WTC11 (cell line): ENCODE results near the gene EHMT1. TPM values are rescaled to one million over a fixed set of nuclear protein-coding genes. Genes with fewer than 3 reads are reported as not detected.

ENCODE experiments used
- ATAC-seq: fragments of 200-7000 bp; cut with Tn5 transposase; 2 replicates; pipeline ENCODE4 v1.10.0; 2021; ENCODE audit warnings: mild to moderate bottlenecking, moderate library complexity
- CTCF ChIA-PET: fragments of 300-600 bp; sonication (Branson Sonifier 250); formaldehyde crosslinking; loops from one replicate; lab custom pipeline; 2021; ENCODE audit warnings: antibody characterized with exemption; lab: Charles Lee
- POLR2A ChIA-PET: fragments of 350-600 bp; sonication (Branson Sonifier 250); formaldehyde crosslinking; loops from one replicate; lab custom pipeline; 2021; ENCODE audit warnings: antibody characterized with exemption; lab: Charles Lee
- DNase-seq: peaks from one replicate; pipeline ENCODE4 v3.0.0; 2021; ENCODE audit warnings: low spot score
- H3K27ac Mint-ChIP-seq: 2 replicates; pipeline ENCODE4 v1.8.0; 2021; ENCODE audit warnings: mixed read lengths
- H3K27me3 Mint-ChIP-seq: 2 replicates; pipeline ENCODE4 v1.8.0; 2021; ENCODE audit warnings: low read depth, mild to moderate bottlenecking, moderate library complexity, mixed read lengths
- H3K36me3 Mint-ChIP-seq: 2 replicates; pipeline ENCODE4 v1.8.0; 2021; ENCODE audit warnings: mixed read lengths
- H3K4me1 Mint-ChIP-seq: 2 replicates; pipeline ENCODE4 v1.8.0; 2022; ENCODE audit warnings: mixed read lengths
- H3K4me3 Mint-ChIP-seq: 2 replicates; pipeline ENCODE4 v1.8.0; 2021; ENCODE audit warnings: mild to moderate bottlenecking, moderate library complexity, mixed read lengths
- H3K9me3 Mint-ChIP-seq: 2 replicates; pipeline ENCODE4 v1.8.0; 2021; ENCODE audit warnings: mixed read lengths
- ESRRA ChIP-seq: sonication (generic); formaldehyde crosslinking; IDR thresholded peaks from 2 replicates; pipeline ENCODE4 v1.8.1; 2022; ENCODE audit warnings: mild to moderate bottlenecking, missing genetic modification reagents, borderline replicate concordance
- NFE2L1 ChIP-seq: sonication (generic); formaldehyde crosslinking; IDR thresholded peaks from 2 replicates; pipeline ENCODE4 v1.8.1; 2023; ENCODE audit warnings: missing genetic modification reagents
- NR3C1 ChIP-seq: sonication (generic); formaldehyde crosslinking; conservative IDR thresholded peaks from 2 replicates; pipeline ENCODE4 v1.8.1; 2023; ENCODE audit warnings: low read depth, mild to moderate bottlenecking, missing genetic modification reagents
- OVOL2 ChIP-seq: fragments of 250-450 bp; sonication (Bioruptor Pico); IDR thresholded peaks from 2 replicates; pipeline ENCODE4 v1.9.0; 2021; ENCODE audit warnings: mild to moderate bottlenecking, borderline replicate concordance
- RELA ChIP-seq: sonication (generic); formaldehyde crosslinking; IDR thresholded peaks from 2 replicates; pipeline ENCODE4 v1.8.1; 2022; ENCODE audit warnings: missing genetic modification reagents, mild to moderate bottlenecking, borderline replicate concordance
- RORB ChIP-seq: fragments of 250-450 bp; sonication (Bioruptor Pico); IDR thresholded peaks from 2 replicates; pipeline ENCODE4 v1.9.0; 2021; ENCODE audit warnings: mild to moderate bottlenecking
- SP1 ChIP-seq: sonication (generic); formaldehyde crosslinking; conservative IDR thresholded peaks from 2 replicates; pipeline ENCODE4 v1.8.1; 2022; ENCODE audit warnings: missing genetic modification reagents
- TEAD4 ChIP-seq: sonication (generic); formaldehyde crosslinking; IDR thresholded peaks from 2 replicates; pipeline ENCODE4 v1.8.0; 2022; ENCODE audit warnings: mild to moderate bottlenecking, missing genetic modification reagents
- total RNA-seq: library from RNA; stranded (reverse); gene quantifications from 3 replicates; pipeline ENCODE4 v1.2.3, GENCODE V29; 2021
- TF ChIP-seq, protein P1 (sequence below): sonication (generic); formaldehyde crosslinking; IDR thresholded peaks from 2 replicates; pipeline ENCODE4 v1.8.0; 2023; ENCODE audit warnings: missing genetic modification reagents, mild to moderate bottlenecking, borderline replicate concordance
- TF ChIP-seq, protein P2 (sequence below): sonication (generic); formaldehyde crosslinking; IDR thresholded peaks from 2 replicates; pipeline ENCODE4 v1.8.0; 2022; ENCODE audit warnings: mild to moderate bottlenecking, missing genetic modification reagents
- TF ChIP-seq, protein P3 (sequence below): sonication (generic); formaldehyde crosslinking; IDR thresholded peaks from 2 replicates; pipeline ENCODE4 v1.8.0; 2022; ENCODE audit warnings: missing genetic modification reagents
- TF ChIP-seq, protein P4 (sequence below): fragments of 200-600 bp; IDR thresholded peaks from 2 replicates; pipeline ENCODE4 v1.8.0; 2022; ENCODE audit warnings: antibody characterized with exemption

EHMT1 gene
- total RNA-seq, 1 experiment from 2014 or later, result 170 TPM

DNA sequence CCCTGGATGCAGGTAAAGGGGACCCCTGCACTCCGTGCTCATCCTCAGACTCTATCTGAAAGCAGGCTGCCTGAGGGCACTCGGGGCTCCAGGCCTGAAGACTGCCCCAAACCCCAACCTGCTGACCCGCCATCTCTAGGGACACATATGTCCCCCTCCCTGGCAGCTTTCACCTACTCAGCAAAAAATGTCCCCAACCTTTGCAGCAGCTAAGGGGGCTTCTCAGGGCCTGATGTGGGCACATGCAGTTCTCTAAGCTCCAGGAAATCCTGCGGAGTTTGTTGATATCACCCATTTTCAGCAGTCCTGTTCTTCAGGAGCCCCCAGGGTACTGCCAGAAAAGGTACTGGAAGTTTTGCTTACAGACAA lies 37.9 kb upstream of the EHMT1 start (continued):
- TF ChIP-seq, protein P1, sequence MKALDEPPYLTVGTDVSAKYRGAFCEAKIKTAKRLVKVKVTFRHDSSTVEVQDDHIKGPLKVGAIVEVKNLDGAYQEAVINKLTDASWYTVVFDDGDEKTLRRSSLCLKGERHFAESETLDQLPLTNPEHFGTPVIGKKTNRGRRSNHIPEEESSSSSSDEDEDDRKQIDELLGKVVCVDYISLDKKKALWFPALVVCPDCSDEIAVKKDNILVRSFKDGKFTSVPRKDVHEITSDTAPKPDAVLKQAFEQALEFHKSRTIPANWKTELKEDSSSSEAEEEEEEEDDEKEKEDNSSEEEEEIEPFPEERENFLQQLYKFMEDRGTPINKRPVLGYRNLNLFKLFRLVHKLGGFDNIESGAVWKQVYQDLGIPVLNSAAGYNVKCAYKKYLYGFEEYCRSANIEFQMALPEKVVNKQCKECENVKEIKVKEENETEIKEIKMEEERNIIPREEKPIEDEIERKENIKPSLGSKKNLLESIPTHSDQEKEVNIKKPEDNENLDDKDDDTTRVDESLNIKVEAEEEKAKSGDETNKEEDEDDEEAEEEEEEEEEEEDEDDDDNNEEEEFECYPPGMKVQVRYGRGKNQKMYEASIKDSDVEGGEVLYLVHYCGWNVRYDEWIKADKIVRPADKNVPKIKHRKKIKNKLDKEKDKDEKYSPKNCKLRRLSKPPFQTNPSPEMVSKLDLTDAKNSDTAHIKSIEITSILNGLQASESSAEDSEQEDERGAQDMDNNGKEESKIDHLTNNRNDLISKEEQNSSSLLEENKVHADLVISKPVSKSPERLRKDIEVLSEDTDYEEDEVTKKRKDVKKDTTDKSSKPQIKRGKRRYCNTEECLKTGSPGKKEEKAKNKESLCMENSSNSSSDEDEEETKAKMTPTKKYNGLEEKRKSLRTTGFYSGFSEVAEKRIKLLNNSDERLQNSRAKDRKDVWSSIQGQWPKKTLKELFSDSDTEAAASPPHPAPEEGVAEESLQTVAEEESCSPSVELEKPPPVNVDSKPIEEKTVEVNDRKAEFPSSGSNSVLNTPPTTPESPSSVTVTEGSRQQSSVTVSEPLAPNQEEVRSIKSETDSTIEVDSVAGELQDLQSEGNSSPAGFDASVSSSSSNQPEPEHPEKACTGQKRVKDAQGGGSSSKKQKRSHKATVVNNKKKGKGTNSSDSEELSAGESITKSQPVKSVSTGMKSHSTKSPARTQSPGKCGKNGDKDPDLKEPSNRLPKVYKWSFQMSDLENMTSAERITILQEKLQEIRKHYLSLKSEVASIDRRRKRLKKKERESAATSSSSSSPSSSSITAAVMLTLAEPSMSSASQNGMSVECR (CRISPR knock-in tag), result no peak

DNA sequence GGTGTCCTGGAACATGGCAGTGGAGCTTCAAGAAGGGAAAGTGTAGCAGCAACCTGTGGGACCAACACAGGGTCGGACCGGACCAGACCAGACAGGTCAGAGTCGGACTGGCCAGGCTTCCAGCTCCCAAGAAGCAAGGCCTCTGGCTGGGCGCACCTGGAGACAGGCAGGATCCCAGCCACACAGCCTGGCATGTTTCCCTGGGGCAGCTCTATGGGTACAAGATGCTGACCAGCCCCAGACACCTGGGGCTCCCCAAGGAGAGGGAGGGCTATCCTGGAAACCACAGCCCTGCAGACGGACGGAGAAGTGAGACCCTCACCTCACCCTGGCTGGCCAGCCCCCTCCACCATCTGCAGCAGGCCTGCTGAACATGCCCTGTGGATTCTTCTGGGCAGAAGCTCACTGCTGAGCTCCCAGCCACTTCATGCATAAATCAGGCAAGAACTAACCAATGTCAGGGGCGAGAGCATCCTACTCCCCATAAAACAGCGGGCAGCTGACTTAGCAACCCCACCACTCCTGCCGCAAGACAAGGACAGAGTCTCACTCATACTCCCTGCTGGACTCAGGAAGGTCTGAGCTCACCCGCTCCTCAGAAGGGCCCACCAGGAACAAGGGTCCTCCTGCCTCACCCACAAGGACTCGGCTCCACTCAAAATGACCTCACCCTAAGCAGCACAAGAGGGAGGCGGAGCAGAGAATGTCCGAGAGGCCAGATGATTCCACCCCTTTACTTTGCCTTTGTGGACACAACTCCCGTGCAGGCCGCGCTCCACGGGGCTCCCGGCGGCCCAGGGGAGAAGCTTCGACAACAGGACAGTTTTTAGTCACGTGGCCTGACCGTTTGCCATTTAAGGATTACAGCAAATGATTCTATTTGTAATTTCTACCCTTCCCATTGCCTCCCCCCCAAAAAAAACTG lies 37.2 kb upstream of the EHMT1 start:
- ChIA-PET POLR2A (interaction anchor here (1.4 kb wide), 1 partner anchor 9 kb away, joined by 4 read pairs; the partner anchor contains the start of gene ZMYND19), CTCF (interaction anchor here (0.6 to 4.2 kb wide), 19 partner anchors 10 to 320 kb away, joined by 3 to 51 read pairs (median 4); partner anchors contain the start of genes ARRDC1, EHMT1, MRPL41 and ZMYND19)
- no peak for DNase-seq
- ATAC-seq, result no peak
- TF ChIP-seq SP1, result no peak
- TF ChIP-seq RORB (CRISPR knock-in tag), result no peak
- TF ChIP-seq, protein P2, sequence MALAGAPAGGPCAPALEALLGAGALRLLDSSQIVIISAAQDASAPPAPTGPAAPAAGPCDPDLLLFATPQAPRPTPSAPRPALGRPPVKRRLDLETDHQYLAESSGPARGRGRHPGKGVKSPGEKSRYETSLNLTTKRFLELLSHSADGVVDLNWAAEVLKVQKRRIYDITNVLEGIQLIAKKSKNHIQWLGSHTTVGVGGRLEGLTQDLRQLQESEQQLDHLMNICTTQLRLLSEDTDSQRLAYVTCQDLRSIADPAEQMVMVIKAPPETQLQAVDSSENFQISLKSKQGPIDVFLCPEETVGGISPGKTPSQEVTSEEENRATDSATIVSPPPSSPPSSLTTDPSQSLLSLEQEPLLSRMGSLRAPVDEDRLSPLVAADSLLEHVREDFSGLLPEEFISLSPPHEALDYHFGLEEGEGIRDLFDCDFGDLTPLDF (CRISPR knock-in tag), result no peak
- TF ChIP-seq NFE2L1 (CRISPR knock-in tag), result no peak
- TF ChIP-seq TEAD4, result no peak
- TF ChIP-seq, protein P3, sequence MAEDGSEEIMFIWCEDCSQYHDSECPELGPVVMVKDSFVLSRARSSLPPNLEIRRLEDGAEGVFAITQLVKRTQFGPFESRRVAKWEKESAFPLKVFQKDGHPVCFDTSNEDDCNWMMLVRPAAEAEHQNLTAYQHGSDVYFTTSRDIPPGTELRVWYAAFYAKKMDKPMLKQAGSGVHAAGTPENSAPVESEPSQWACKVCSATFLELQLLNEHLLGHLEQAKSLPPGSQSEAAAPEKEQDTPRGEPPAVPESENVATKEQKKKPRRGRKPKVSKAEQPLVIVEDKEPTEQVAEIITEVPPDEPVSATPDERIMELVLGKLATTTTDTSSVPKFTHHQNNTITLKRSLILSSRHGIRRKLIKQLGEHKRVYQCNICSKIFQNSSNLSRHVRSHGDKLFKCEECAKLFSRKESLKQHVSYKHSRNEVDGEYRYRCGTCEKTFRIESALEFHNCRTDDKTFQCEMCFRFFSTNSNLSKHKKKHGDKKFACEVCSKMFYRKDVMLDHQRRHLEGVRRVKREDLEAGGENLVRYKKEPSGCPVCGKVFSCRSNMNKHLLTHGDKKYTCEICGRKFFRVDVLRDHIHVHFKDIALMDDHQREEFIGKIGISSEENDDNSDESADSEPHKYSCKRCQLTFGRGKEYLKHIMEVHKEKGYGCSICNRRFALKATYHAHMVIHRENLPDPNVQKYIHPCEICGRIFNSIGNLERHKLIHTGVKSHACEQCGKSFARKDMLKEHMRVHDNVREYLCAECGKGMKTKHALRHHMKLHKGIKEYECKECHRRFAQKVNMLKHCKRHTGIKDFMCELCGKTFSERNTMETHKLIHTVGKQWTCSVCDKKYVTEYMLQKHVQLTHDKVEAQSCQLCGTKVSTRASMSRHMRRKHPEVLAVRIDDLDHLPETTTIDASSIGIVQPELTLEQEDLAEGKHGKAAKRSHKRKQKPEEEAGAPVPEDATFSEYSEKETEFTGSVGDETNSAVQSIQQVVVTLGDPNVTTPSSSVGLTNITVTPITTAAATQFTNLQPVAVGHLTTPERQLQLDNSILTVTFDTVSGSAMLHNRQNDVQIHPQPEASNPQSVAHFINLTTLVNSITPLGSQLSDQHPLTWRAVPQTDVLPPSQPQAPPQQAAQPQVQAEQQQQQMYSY, result no peak
- no peak for TF ChIP-seq OVOL2 (CRISPR knock-in tag)
- Mint-ChIP-seq H3K9me3 (no peaks in the 10 kb centered on the region), H3K27ac (peak overlapping the region; percentile 68), H3K36me3 (peaks cover 24% of the 10 kb centered on the region), H3K4me1 (peaks cover 28% of the 10 kb centered on the region), H3K4me3 (no peak overlapping the region), H3K27me3 (no peaks in the 10 kb centered on the region)

DNA sequence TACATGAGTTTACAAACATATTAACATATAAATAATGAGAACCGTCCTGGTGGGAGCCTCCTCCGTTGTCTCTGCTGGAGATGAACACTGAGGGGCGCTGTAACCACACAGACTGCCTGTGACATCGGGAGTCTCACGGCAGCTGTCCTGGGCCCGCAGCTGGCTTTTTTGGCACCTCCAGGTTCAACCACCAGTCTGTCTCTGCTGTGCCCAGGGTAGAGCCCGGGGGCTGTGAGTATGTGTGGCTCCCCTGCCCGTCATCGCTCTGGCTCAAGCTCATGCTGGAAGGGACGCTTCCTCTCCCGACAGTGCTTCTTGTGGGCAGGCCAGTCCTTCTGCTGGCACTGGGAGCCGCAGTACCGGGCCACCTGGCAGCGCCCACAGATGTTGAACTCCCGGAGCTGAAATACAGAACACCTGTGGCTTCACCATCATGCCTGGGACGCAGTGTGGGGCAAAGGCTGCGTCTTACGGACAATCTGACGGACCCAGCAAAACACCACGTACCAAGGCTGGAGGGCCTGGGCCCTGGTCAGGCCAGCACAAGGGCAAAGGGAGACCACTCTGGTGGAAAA lies 36.4 kb upstream of the EHMT1 start:
- POLR2A ChIA-PET, result interaction anchor here (1.4 kb wide), 1 partner anchor 8 kb away, joined by 4 read pairs; the partner anchor contains the start of gene ZMYND19
- TF ChIP-seq, protein P4, sequence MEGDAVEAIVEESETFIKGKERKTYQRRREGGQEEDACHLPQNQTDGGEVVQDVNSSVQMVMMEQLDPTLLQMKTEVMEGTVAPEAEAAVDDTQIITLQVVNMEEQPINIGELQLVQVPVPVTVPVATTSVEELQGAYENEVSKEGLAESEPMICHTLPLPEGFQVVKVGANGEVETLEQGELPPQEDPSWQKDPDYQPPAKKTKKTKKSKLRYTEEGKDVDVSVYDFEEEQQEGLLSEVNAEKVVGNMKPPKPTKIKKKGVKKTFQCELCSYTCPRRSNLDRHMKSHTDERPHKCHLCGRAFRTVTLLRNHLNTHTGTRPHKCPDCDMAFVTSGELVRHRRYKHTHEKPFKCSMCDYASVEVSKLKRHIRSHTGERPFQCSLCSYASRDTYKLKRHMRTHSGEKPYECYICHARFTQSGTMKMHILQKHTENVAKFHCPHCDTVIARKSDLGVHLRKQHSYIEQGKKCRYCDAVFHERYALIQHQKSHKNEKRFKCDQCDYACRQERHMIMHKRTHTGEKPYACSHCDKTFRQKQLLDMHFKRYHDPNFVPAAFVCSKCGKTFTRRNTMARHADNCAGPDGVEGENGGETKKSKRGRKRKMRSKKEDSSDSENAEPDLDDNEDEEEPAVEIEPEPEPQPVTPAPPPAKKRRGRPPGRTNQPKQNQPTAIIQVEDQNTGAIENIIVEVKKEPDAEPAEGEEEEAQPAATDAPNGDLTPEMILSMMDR, result peak; percentile 53; the same call in 1 of the 2 replicates
- TF ChIP-seq NR3C1, result no peak
- no peak for TF ChIP-seq ESRRA (CRISPR knock-in tag)
- no peak for TF ChIP-seq RELA (CRISPR knock-in tag)
- no peak overlapping the region for H3K4me3 Mint-ChIP-seq
- no peaks in the 10 kb centered on the region for H3K27me3 Mint-ChIP-seq
- H3K36me3 Mint-ChIP-seq, result peaks cover 30% of the 10 kb centered on the region
- H3K27ac Mint-ChIP-seq, result peak overlapping the region; percentile 68; the same call in 1 of the 2 replicates
- no peaks in the 10 kb centered on the region for H3K9me3 Mint-ChIP-seq
- peak; percentile 13 for ATAC-seq
- CTCF ChIA-PET, result interaction anchor here (0.6 to 4.2 kb wide), 17 partner anchors 9 to 319 kb away, joined by 3 to 51 read pairs (median 4); partner anchors contain the start of genes EHMT1, MRPL41 and ZMYND19
- peak; percentile 70 for DNase-seq
- H3K4me1 Mint-ChIP-seq, result peaks cover 25% of the 10 kb centered on the region
